ENCODE results near the gene CBY1. TPM values are rescaled to one million over a fixed set of nuclear protein-coding genes. Genes with fewer than 3 reads are reported as not detected.

The CBY1 gene
- total and polyA plus RNA-seq, 9 of the 15 experiments (the other 6 are each of a cell fraction or from before 2014, with no cell fraction given), result 5.7 to 19.7 (median 10.8) TPM

- TF ChIP-seq, protein P1, sequence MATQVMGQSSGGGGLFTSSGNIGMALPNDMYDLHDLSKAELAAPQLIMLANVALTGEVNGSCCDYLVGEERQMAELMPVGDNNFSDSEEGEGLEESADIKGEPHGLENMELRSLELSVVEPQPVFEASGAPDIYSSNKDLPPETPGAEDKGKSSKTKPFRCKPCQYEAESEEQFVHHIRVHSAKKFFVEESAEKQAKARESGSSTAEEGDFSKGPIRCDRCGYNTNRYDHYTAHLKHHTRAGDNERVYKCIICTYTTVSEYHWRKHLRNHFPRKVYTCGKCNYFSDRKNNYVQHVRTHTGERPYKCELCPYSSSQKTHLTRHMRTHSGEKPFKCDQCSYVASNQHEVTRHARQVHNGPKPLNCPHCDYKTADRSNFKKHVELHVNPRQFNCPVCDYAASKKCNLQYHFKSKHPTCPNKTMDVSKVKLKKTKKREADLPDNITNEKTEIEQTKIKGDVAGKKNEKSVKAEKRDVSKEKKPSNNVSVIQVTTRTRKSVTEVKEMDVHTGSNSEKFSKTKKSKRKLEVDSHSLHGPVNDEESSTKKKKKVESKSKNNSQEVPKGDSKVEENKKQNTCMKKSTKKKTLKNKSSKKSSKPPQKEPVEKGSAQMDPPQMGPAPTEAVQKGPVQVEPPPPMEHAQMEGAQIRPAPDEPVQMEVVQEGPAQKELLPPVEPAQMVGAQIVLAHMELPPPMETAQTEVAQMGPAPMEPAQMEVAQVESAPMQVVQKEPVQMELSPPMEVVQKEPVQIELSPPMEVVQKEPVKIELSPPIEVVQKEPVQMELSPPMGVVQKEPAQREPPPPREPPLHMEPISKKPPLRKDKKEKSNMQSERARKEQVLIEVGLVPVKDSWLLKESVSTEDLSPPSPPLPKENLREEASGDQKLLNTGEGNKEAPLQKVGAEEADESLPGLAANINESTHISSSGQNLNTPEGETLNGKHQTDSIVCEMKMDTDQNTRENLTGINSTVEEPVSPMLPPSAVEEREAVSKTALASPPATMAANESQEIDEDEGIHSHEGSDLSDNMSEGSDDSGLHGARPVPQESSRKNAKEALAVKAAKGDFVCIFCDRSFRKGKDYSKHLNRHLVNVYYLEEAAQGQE (IDR thresholded peaks at IDR 0.05; ENCODE audit: borderline replicate concordance), result peak; percentile 68
- TF ChIP-seq, protein P1 (CRISPR knock-in tag; IDR thresholded peaks at IDR 0.05; ENCODE audit: low read depth), result no peak
- TF ChIP-seq VEZF1 (CRISPR knock-in tag; IDR thresholded peaks at IDR 0.05), result no peak
- 0 out of 2 replicates have a peak, but pooled peaks have one; percentile 24 for TF ChIP-seq DPF2 (IDR thresholded peaks at IDR 0.05)
- peak; percentile 23; the same call in 1 of the 2 replicates for TF ChIP-seq TEAD4 (IDR thresholded peaks at IDR 0.05; ENCODE audit: low read length)
- no peak for TF ChIP-seq TEAD4 (CRISPR knock-in tag; IDR thresholded peaks at IDR 0.05; ENCODE audit: borderline replicate concordance)
- no peak for TF ChIP-seq NFE2L1 (tag; IDR thresholded peaks at IDR 0.05; ENCODE audit: borderline replicate concordance, low read depth)
- TF ChIP-seq POLR2AphosphoS2 (IDR thresholded peaks at IDR 0.05; ENCODE audit: low read length), result no peak
- TF ChIP-seq, protein P2, sequence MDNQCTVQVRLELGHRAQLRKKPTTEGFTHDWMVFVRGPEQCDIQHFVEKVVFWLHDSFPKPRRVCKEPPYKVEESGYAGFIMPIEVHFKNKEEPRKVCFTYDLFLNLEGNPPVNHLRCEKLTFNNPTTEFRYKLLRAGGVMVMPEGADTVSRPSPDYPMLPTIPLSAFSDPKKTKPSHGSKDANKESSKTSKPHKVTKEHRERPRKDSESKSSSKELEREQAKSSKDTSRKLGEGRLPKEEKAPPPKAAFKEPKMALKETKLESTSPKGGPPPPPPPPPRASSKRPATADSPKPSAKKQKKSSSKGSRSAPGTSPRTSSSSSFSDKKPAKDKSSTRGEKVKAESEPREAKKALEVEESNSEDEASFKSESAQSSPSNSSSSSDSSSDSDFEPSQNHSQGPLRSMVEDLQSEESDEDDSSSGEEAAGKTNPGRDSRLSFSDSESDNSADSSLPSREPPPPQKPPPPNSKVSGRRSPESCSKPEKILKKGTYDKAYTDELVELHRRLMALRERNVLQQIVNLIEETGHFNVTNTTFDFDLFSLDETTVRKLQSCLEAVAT (IDR thresholded peaks at IDR 0.05), result no peak
- TF ChIP-seq SOX6 (IDR thresholded peaks at IDR 0.05), result peak; percentile 63
- peak in 1 of 2 experiments; percentile 42; a peak in 1 of 4 replicates for TF ChIP-seq RCOR1 (IDR thresholded peaks at IDR 0.05; ENCODE audit: borderline replicate concordance in 1 of 2, low read depth in 2 of 2, low read length in 2 of 2)
- TF ChIP-seq SMARCA5 (IDR thresholded peaks at IDR 0.05), result no peak
These were observed 17.7 kb upstream of the CBY1 start (continued) for GRCh38 chr22:38638728-38639127.
